HG03097 (cell line): ENCODE results near the gene TMEM145.
A peak's percentile ranks its signal among the peaks of the same experiment; 100 is the strongest.
"Not testable (repeated sequence)": the region's sequence is repeated elsewhere in the genome, so short reads cannot be mapped to it uniquely, and the experiment has no call there.

ENCODE experiments used
- ATAC-seq: cut with Tn5 transposase; IDR thresholded peaks from one replicate; pipeline ENCODE4 v1.9.1; 2021; ENCODE audit not compliant: unreplicated experiment, low FRiP score

Gene TMEM145

GRCh38 chr19:42313096-42313839 is at the start of gene TMEM145:
Gene TMEM145, plus strand, starts transcription at chr19:42313309. Its CDS starts 68 bp downstream, at chr19:42313377.
- ATAC-seq, result no peak

GRCh38 chr19:42266105-42266504 is 47.0 kb upstream of the TMEM145 start:
- ATAC-seq, result not testable (repeated sequence)

GRCh38 chr19:42266928-42267603 is 46.0 kb upstream of the TMEM145 start:
- ATAC-seq, result not testable (repeated sequence)

- ATAC-seq, result no peak
Measured at GRCh38 chr19:42267644-42268141, 45.4 kb upstream of the TMEM145 start.

GRCh38 chr19:42268142-42268703 is 44.9 kb upstream of the TMEM145 start:
- ATAC-seq, result peak; percentile 47

GRCh38 chr19:42268704-42269477 is 44.2 kb upstream of the TMEM145 start, which contains the start of gene CIC:
Gene CIC, plus strand, starts transcription at chr19:42269252. Its CDS starts 2,532 bp downstream, at chr19:42271784.
- ATAC-seq, result peak; percentile 87

- ATAC-seq, result no peak
Measured at GRCh38 chr19:42269478-42270345, 43.4 kb upstream of the TMEM145 start.

- no peak for ATAC-seq
Measured at GRCh38 chr19:42270346-42271044, 42.6 kb upstream of the TMEM145 start.

- ATAC-seq, result no peak
Measured at GRCh38 chr19:42271045-42271419, 42.1 kb upstream of the TMEM145 start.

- ATAC-seq, result no peak
Measured at GRCh38 chr19:42271861-42272534, 41.1 kb upstream of the TMEM145 start.

- no peak for ATAC-seq
Measured at GRCh38 chr19:42272535-42272897, 40.6 kb upstream of the TMEM145 start.

- no peak for ATAC-seq
Measured at GRCh38 chr19:42272989-42273406, 40.1 kb upstream of the TMEM145 start.

GRCh38 chr19:42273407-42274064 is 39.6 kb upstream of the TMEM145 start:
- ATAC-seq, result no peak

- no peak for ATAC-seq
Measured at GRCh38 chr19:42274065-42274682, 38.9 kb upstream of the TMEM145 start.

GRCh38 chr19:42275103-42275502 is 38.0 kb upstream of the TMEM145 start:
- no peak for ATAC-seq

- no peak for ATAC-seq
Measured at GRCh38 chr19:42275517-42275916, 37.6 kb upstream of the TMEM145 start.

GRCh38 chr19:42276284-42276683 is 36.8 kb upstream of the TMEM145 start:
- ATAC-seq, result no peak

GRCh38 chr19:42276821-42277220 is 36.3 kb upstream of the TMEM145 start:
- no peak for ATAC-seq
